Hepatocyte (in vitro differentiated cells): ENCODE measurements around the gene HIGD1A. TPM values are rescaled to one million over a fixed set of nuclear protein-coding genes. Genes with fewer than 3 reads are reported as not detected.

Source experiments
- DNase-seq: peaks from one replicate; pipeline ENCODE4 v3.0.0-alpha.2; 2016; ENCODE audit warnings: low spot score
- H2AFZ ChIP-seq: fragments of 200-600 bp; sonication (generic); 2 replicates; pipeline ENCODE4 v1.6.0; 2016; ENCODE audit warnings: antibody characterized with exemption, mild to moderate bottlenecking
- H3K27ac ChIP-seq: fragments of 200-600 bp; sonication (generic); 2 replicates; pipeline ENCODE4 v1.5.1; 2016; ENCODE audit warnings: mild to moderate bottlenecking
- H3K27me3 ChIP-seq: fragments of 200-600 bp; sonication (generic); 2 replicates; pipeline ENCODE4 v1.6.1; 2016
- H3K36me3 ChIP-seq: fragments of 200-600 bp; sonication (generic); replicated peaks from 2 replicates; pipeline ENCODE4 v1.5.1; 2016; ENCODE audit warnings: low read depth; ENCODE audit not compliant: insufficient read depth
- H3K4me1 ChIP-seq: fragments of 200-600 bp; sonication (generic); 2 replicates; pipeline ENCODE4 v1.5.1; 2016; ENCODE audit warnings: mild to moderate bottlenecking, moderate library complexity; ENCODE audit not compliant: insufficient read depth
- H3K4me2 ChIP-seq: fragments of 200-600 bp; sonication (generic); 2 replicates; pipeline ENCODE4 v1.6.0; 2016
- H3K4me3 ChIP-seq: fragments of 200-600 bp; sonication (generic); 2 replicates; pipeline ENCODE4 v1.5.1; 2016; ENCODE audit warnings: mild to moderate bottlenecking
- H3K79me2 ChIP-seq: fragments of 200-600 bp; sonication (generic); 2 replicates; pipeline ENCODE4 v1.6.0; 2017; ENCODE audit warnings: mild to moderate bottlenecking
- H3K9me2 ChIP-seq: fragments of 200-600 bp; sonication (generic); replicated peaks from 2 replicates; pipeline ENCODE4 v1.6.0; 2017; ENCODE audit warnings: mild to moderate bottlenecking; ENCODE audit not compliant: insufficient read depth
- H3K9me3 ChIP-seq: fragments of 200-600 bp; sonication (generic); 2 replicates; pipeline ENCODE4 v1.5.1; 2016; ENCODE audit warnings: low read depth, mild to moderate bottlenecking
- H4K20me1 ChIP-seq: fragments of 200-600 bp; sonication (generic); 2 replicates; pipeline ENCODE4 v1.6.0; 2016; ENCODE audit warnings: mild to moderate bottlenecking; ENCODE audit not compliant: insufficient read depth, poor library complexity, severe bottlenecking
- CTCF ChIP-seq: fragments of 200-600 bp; sonication (generic); IDR thresholded peaks from 2 replicates; pipeline ENCODE4 v1.5.1; 2016; ENCODE audit warnings: antibody characterized with exemption, mild to moderate bottlenecking; ENCODE audit not compliant: poor library complexity
- EZH2 ChIP-seq: fragments of 200-600 bp; sonication (generic); IDR thresholded peaks from 2 replicates; pipeline ENCODE4 v1.6.1; 2016; ENCODE audit warnings: antibody characterized with exemption, mild to moderate bottlenecking, borderline replicate concordance
- EZH2phosphoT487 ChIP-seq: fragments of 200-600 bp; sonication (generic); IDR thresholded peaks from one replicate; pipeline ENCODE4 v1.6.1; 2018; ENCODE audit warnings: antibody characterized with exemption, mild to moderate bottlenecking, low read depth, moderate library complexity; ENCODE audit not compliant: unreplicated experiment, severe bottlenecking
- WGBS: methylation state at CpG from one replicate; pipeline ENCODE4 v1.1.6; 2016; ENCODE audit warnings: low lambda C conversion rate; ENCODE audit errors: missing lambda C conversion rate; 5-methylcytosine and 5-hydroxymethylcytosine counted together
- polyA plus RNA-seq: library from polyadenylated mRNA; unstranded; fragments of >200 nt; fragmentation: Nextera tagmentation; extraction: Ambion mirVana; gene quantifications from 2 replicates; pipeline ENCODE4 v1.2.1, GENCODE V29; 2016
- total RNA-seq: library from RNA; depleted of rRNA; stranded (reverse); fragments of >200 nt; gene quantifications from 2 replicates; pipeline ENCODE4 v1.2.3, GENCODE V29; 2014

The HIGD1A gene
- total and polyA plus RNA-seq, 2 experiments from 2014 or later: 218 to 252 TPM

- H3K4me3 ChIP-seq: no peak overlapping the region
- peak; percentile 59 for DNase-seq
- peak overlapping the region; percentile 48 for H3K27ac ChIP-seq
Measured at GRCh38 chr3:42852441-42852840, 48.2 kb upstream of the HIGD1A start.

GRCh38 chr3:42851228-42851834 lies 47.0 kb upstream of the HIGD1A start:
- no peaks in the 10 kb centered on the region for H3K36me3 ChIP-seq
- peaks cover 24% of the 10 kb centered on the region for H3K4me1 ChIP-seq
- no peaks in the 10 kb centered on the region for H3K9me3 ChIP-seq
- H3K27ac ChIP-seq: no peak overlapping the region
- H2AFZ ChIP-seq: no peak overlapping the region
- 92% methylated on average over 6 of the region's 6 CpGs for WGBS
- TF ChIP-seq EZH2 (no peak), CTCF (no peak), EZH2phosphoT487 (no peak)
- DNase-seq: no peak
- no peaks in the 10 kb centered on the region for H3K9me2 ChIP-seq
- H3K4me3 ChIP-seq: no peak overlapping the region
- H3K27me3 ChIP-seq: no peaks in the 10 kb centered on the region
- no peaks in the 10 kb centered on the region for H4K20me1 ChIP-seq
- H3K4me2 ChIP-seq: no peak overlapping the region
- H3K79me2 ChIP-seq: no peaks in the 10 kb centered on the region

More at GRCh38 chr3:42852441-42852840, 48.2 kb upstream of the HIGD1A start:
- H3K79me2 ChIP-seq: no peaks in the 10 kb centered on the region
- H3K4me1 ChIP-seq: peaks cover 24% of the 10 kb centered on the region
- no peaks in the 10 kb centered on the region for H3K9me2 ChIP-seq
- no peaks in the 10 kb centered on the region for H3K36me3 ChIP-seq
- no peak for TF ChIP-seq CTCF
- TF ChIP-seq EZH2: no peak
- TF ChIP-seq EZH2phosphoT487: no peak
- H3K4me2 ChIP-seq: no peak overlapping the region
- 36% methylated on average over 2 of the region's 2 CpGs for WGBS
- no peaks in the 10 kb centered on the region for H3K9me3 ChIP-seq
- H4K20me1 ChIP-seq: no peaks in the 10 kb centered on the region
- no peak overlapping the region for H2AFZ ChIP-seq
- no peaks in the 10 kb centered on the region for H3K27me3 ChIP-seq

GRCh38 chr3:42850263-42850662 lies 46.0 kb upstream of the HIGD1A start:
- Histone ChIP-seq H3K4me1 (peaks cover 22% of the 10 kb centered on the region), H3K79me2 (no peaks in the 10 kb centered on the region), H3K9me2 (no peaks in the 10 kb centered on the region), H4K20me1 (no peaks in the 10 kb centered on the region), H3K9me3 (no peaks in the 10 kb centered on the region), H3K27ac (no peak overlapping the region), H2AFZ (no peak overlapping the region), H3K4me3 (no peak overlapping the region), H3K36me3 (no peaks in the 10 kb centered on the region), H3K27me3 (no peaks in the 10 kb centered on the region), H3K4me2 (no peak overlapping the region)
- TF ChIP-seq EZH2 (no peak), CTCF (no peak), EZH2phosphoT487 (no peak)
- DNase-seq: no peak
- WGBS: 85% methylated on average over 3 of the region's 3 CpGs
